ENCODE results near the gene PPP2R2B.

The PPP2R2B gene

DNA sequence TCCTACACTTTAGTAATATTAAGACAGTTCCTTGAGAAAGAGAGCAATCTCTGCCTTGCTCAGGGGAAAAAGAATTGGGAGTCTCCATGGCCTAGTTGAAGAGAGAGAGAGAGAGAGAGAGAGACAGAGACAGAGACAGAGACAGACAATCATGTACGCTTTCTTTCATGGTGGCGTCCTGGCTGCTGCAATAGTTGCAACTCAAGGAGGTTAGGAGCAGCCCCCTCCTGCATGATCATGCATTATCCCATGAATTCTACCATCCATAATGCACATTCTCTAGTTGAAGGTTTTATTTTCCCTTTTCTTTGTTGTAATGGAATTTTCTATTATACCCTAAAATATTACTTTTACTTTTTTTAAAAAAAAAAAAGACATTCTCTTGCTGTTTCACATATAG lies 50.7 kb downstream of the PPP2R2B start:
- no peak for DNase-seq (ENCODE audit: low read depth in 2 of 2)

DNA sequence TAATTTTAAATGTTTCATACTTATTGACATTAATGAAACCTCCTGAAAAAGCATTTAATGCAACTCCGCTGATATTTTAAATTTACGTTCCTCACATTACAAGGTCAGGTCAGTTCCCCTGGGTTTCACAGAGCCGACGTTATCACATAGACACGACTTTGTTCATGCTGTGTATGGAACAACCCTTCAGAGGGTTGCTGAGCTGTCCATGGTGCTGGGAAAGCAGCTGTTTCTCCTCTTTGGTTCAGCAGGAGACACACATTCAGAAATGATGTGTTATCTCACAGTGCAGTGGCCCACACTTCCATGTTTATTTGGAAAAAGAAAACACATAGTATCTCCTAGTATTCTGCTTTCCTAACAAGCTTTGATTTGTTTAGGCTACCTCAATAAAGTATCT lies 53.5 kb downstream of the PPP2R2B start:
- DNase-seq (ENCODE audit: low read depth in 2 of 2), result no peak

DNA sequence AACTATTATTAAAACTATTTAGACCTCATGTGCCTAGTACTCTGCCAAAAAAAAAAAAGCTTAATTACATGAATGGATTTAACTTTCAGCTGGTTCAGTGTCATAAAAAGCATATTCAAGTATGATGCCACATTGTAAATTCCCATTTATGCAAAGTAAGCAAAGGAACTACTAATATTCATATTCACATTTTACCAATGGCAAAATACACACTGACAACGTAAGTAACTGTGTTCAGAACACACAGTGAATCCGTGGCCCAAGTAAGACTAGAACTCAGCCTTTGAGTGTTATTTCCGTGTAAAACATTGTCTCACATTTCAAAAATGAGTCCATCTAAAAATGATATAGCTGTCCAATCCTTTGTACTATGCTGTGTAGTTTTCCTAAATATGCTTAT lies 56.8 kb downstream of the PPP2R2B start:
- DNase-seq (ENCODE audit: low read depth in 2 of 2), result no peak

DNA sequence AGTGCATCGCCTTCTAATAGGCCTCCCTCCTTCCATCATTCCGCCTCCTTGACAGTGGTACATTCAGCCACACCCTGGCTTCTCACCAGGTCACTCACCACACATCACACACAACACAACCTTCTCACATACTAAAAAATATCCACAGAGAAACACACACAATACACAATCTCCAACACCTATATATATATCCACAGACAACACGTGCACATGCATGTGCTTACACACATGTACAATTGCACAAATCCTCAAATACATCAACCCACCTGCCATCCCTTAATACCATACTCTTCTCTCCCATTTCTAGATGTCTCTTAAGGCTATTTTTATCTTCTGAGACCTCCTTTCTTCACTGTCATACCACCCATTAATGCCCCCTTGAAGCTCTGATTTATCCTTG lies 57.6 kb downstream of the PPP2R2B start:
- no peak for DNase-seq (ENCODE audit: low read depth in 2 of 2)

DNA sequence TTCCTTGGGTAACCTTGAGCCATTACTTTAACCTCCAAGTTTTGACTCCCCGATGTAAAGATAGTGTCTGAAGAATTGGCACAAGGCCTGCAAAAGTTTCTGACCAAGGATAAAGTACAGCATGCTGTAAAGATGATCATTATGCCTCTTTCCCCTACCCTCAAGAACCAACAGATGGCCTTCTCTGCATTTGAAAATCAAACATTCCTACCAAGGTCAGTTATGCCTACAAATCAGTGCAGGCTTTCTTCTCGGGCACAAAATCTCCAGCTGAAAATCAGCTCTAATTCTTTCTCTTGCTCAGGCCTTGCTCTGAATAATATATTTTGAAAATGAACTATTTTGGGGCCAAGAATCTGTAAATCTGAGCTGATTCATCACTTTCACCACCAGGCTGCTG lies 59.7 kb downstream of the PPP2R2B start:
- no peak for DNase-seq (ENCODE audit: low read depth in 2 of 2)

DNA sequence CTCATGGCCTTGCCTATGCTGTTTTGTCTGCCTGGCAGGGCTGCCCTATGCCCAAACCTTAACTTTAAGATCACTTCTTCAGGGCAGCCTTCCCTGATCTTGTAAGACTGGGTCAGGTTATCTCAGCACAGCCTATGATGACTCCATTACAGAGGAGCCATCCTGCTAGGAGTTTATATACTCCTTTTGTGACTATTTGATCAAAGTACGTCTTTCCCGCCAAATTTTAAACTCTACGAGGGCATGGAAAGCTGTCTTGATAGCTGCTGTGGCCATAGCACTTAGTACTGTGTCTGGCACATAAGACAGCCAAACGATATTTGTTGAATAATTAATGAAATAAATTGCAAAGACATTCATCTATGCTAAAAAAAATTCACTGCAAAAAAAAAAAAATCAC lies 60.6 kb downstream of the PPP2R2B start:
- no peak for DNase-seq (ENCODE audit: low read depth in 2 of 2)

DNA sequence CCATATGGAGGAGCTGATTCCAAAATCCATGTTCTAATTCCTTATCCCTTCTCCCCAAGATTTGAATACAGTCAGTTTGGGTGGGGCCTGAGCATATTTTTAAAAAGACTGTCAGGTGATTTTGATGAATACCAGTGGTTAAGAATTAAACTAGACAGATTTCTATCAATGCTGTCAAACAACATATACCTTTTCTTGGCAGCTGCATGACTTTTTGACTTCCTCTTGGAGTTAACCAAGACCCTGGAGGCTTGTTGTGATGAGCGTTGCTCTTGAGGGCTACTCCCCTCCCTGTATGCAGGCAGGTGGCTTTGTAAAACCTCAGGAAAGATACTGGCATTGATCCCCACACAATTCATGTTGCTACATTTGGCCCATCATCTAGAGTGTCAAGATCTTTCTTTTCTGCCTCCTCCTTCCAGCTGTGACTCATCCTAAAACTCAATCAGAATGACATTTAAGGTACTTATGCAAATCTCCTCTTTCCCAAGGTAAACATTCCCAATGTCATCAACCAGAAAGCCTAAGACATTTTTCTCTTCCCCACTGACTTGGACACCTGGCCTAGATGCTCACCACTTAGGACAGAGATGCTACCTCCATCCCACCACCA lies 61.7 kb downstream of the PPP2R2B start:
- DNase-seq (ENCODE audit: low read depth in 2 of 2), result no peak

DNA sequence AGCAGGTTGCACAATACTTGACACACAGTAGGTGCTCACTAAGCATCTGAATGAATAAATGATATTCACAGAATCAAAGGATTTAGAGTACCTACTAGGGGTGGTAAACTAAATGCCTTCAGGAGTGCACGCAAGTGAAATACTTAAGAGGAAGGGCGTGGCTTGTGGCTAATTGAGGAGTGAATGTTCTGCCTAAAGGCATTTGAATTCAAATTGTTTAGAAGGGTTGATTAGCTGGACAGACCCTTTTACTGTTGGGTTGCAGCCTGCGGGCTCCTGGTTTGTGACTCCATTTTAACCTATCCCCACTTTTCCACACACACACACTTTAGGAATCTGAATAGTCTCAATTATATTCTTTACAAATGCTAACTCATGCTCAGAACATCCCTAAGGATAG lies 63.1 kb downstream of the PPP2R2B start:
- no peak for DNase-seq (ENCODE audit: low read depth in 2 of 2)

DNA sequence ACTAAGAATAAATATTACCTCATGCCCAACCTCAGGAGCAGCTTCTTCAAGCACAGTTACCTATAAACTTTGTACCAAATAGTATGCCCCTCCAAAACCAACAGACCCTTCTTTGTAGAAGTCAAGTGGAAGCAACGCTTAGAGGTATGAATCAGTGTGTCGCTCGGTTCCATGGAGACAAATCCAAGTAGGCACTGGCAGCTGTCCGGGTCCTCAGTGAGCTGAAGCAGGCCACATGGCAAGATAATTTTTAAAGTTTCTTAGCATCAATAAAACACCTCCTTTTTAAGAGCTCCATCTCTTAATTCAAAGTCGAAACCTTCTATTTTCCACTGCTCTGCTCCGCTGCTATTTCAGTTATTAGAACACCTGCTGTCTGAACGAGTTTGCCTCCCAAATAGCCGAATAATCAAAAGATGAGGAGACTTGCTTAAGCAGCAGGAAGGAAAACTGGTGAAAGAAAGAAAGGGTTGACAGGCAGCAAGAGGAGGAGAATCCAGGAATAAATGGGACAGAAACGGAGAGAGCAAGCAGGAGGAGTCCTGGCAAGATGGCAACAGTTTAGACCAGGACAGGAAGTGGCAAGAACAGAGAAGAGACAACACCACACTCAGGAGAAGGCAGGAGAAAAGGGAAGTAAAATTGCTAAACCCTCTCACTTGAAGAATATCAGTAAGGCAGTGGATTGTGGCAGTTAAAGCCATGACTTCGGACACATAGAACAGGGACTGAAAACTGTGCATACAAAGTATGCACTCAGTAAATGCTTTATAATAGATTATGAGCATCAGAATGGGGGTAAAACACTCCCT lies 65.0 kb downstream of the PPP2R2B start:
- no peak for DNase-seq (ENCODE audit: low read depth in 2 of 2)

DNA sequence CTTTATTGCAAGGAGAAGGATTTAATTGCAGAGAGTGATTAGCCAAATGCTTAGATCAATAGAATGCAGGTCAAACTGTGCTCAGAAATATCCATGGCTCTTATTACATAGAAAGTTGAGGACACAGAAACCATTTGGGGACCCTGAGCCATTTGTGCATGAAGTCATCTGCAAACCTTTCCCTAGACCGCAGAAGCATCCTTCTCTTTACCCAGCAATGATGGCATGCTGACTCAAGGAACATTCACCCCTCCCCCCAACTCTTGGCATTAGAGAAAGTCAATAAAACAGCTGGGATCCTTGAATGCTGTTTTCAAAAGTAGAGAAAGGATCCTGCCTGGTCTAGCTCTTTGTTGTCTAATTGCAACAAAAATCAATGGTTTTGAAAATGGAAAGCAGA lies 73.5 kb downstream of the PPP2R2B start:
- no peak for DNase-seq (ENCODE audit: low read depth in 2 of 2)

DNA sequence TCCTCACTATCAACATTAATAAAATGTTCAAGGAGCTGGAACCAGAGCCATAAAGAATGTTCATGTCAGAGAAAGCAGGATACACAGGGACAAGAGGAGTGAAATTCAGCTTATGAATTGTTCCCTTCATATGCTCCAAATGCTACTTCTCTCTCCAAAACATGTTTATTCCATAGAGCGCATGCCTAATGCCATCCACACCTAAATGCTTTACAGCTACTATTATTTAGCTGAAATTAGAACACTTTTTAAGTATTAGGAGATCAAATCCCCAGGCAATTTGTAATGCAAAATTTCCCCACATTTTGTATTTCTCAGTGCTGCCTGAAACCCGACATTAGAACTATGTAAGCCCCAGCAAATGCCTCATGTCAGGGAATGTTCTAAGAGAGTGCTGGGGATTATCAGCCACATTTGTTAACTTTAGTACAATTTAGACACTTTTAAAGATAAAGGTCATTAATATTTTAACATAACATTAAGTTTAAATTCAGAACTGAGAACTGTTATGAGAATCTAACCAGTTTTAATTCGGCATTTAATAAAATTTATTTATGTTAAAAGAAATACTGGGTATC lies 75.5 kb downstream of the PPP2R2B start:
- no peak for DNase-seq (ENCODE audit: low read depth in 2 of 2)

DNA sequence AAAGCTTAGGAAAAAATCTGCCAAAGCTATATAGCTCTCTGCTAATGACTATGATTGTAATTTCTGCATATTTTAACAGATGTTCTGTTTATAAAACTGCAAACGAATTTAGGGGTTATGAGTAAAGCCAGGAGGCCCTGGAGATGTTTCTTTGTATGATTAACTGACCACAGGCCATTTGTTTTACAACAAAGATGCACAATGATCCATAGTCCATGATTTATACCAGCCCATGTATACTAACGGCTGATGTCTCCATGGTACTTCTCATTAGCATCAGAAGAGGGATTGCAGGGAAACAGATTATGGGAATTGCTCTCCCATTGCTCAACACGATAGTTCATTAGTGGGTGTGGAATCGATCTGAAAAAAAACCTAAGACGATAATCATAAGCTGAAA lies 78.9 kb downstream of the PPP2R2B start:
- no peak for DNase-seq (ENCODE audit: low read depth in 2 of 2)

DNA sequence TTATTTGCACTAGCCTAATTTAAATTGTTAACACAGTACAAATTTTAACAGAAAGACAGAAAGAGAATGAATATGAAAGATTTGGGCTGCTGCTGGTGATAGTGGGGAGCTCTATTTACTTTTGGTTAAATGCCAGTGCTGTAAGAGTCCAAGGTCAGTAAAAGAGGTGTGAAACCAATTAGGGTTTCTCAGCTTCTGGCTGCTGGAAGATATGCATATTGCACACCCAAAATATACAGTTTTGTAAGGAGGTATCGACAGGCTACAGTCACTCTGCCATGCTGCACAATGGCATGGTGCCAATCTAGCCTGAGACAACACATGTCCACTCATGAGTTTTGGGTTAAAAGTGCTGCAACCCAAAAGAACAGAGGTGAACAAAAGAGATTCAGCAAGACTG lies 79.3 kb downstream of the PPP2R2B start:
- DNase-seq (ENCODE audit: low read depth in 2 of 2), result no peak

DNA sequence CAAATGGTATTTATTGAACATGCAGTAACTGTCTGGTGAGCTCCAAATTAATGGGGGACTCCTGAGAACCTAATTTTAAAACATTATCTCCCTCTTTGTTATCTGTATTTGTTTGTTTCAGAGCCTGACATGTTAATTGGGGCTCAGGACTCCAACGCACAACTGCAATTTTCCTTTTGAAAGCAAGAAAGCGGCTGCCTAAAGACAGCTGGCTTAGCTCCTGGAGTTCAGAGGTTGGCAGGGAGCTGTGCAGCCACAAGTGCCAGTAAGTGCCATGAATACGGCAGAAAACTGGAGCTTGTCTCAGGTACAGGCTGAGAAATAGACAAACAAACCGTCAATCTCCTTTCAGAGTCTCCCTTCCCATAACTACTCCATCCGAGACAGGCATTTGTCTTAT lies 80.9 kb downstream of the PPP2R2B start:
- DNase-seq (ENCODE audit: low read depth in 2 of 2), result no peak

DNA sequence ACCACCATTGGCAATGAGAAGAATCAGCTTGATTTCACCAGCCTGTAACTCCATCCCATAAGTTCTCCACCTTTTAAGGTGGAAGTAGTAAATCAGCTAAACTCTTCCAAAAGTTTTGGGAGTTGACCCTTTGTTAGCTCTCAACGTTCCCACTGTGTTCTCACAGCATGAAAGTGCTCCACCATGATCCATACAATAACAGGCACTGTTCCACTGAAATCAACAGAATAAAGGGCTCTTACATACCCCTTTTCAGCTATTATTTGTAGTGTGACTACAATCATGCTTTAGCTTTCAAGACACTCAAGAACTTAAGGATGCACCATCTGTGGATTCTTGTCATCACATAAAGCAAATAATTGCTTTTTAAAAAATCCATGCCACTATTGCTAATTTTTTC lies 81.6 kb downstream of the PPP2R2B start:
- DNase-seq (ENCODE audit: low read depth in 2 of 2), result no peak

DNA sequence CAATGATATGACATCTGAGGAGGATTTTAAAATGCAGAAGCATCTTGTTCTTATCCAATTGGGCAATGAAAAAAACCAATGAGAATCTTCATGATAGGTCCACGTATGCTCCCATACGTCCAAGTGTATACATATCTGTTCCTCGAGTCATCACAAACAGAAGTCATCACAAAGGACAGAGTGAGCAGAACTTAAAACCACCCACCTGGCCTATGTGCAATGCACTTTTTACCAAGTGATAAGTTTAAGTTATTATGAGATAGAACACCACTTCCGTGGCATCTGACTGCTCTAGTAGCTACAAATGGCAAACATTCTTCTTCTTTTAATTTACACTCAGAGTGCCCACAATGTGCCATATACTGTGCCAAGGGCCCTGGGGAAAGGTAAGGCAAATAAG lies 82.4 kb downstream of the PPP2R2B start:
- DNase-seq (ENCODE audit: low read depth in 2 of 2), result no peak

DNA sequence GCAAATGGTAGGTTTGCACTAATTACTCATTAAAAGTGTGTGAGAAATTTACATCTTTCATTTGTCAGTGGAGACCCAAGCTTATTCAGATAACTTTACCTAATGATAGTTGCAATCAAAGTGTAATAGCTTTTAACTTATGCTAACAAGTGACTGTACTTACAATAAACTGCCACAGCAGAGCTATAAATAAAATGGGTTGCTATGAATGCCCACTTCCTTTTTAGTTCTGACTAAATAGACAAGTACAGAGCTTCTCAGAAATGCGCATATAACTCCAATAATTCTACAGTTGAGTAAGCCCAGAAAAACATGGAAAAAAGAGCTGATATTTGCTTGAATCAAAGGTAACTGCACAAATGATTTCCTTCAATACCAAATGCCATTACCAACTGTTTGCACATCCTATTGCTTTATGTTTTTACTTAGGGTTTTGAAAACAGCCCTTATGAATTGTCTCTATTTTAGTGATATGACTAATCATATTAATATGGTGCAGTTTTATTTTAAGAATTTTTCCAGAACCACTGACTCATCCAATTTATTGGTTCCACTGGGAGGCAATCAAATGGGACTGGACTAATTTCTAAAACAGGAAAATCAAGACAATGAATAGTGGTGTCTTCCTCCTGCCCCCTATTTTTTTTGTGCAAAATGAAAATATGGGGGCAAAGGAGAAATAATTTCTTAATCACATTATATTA lies 84.1 kb downstream of the PPP2R2B start:
- no peak for DNase-seq (ENCODE audit: low read depth in 2 of 2)

DNA sequence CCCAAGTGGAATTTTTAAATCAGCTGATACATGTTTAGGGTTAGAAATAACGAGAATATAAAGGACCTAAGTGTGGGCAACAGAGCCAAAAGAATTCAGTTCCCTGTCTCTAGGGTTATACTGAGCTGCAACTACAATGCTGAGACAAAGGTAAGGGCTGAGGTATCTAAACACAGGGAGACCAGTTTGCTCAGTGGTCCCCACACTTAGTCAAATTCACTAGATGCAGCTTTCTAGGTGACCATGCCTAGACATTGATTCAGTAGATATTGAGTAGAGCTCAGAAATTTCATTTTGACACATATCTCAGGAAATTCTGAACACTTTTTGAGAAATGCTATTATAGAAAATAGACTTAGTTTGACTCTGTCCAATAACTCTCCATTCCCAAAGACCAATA lies 84.8 kb downstream of the PPP2R2B start:
- DNase-seq (ENCODE audit: low read depth in 2 of 2), result no peak

DNA sequence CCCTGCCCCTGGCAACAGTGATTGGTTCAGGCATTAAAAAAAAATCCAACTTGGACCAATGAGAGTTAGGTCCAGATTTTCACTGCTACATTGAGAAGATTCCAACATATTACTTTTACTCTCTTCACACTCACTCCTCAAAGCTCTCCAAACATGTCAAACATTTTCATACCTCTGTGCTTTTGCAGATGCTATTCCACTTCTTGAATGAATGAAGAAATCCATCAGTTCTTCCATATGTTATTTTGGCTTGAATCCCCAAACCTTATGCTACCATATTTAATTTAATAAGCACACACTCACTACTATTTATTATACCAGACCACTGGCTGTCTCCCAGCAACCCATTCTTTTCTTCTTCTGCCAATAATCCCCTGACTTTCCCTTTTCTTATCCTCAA lies 87.1 kb downstream of the PPP2R2B start:
- no peak for DNase-seq (ENCODE audit: low read depth in 2 of 2)

DNA sequence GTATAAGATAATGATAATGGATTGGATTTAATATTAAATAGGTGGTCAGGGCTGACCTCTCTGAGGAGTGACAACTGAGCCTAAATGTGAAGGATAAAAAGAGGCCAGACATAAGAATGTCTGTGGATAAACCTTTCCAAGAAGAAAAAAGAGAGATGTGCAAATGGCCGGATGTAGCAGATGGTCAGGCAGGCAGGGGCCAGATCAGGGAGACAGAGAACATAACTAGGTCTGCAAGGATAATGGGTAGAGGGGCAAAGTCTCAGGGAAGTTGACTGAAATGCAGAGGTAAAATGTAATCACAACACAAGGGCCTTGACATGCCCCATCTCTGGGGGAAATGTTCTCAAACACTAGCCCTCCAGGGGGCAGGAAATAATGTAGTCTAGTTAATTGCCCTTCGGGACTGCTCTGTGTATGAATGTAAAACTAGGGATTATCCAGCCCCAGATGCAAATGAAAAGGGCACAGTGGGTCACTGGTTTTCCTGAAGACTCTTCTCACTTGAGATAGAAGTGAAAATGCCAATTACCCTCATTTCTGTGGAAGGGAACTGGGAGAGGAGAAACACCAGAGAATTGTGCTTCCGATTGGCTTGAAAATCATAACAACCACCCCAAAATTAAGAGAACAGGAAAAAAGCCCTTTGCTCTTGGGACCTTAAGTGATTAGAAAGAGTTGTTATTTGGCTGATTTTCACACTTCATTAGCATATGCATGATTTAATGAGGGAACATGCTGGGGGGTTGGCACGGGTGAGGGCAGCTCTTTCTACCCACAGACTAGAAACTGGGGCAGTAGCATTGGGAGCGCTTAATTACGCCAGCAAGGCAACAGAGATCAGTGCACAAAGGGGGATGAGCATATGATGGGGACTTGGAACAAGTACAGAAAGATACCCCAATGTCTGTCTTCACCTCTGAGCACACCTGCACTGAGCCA lies 88.6 kb downstream of the PPP2R2B start:
- no peak for DNase-seq (ENCODE audit: low read depth in 2 of 2)

DNA sequence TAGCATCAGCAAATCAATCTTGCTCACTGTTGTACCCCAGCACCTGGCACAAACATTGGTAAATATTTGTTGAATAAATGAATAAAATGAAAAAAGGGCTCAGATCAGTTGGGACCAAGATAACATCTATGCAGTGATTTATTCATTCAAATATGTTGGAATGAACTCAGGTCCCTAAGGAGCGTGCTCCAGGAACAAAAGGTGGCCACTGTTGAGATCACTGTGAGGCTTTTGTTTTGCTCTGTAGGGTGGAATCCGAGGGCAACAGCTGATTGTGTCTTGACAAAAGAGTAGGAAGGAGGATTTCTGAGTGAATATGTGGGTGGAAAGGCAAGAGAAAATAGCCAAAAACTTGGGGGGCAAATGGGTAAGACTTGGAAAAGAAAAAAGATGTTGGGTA lies 89.7 kb downstream of the PPP2R2B start:
- DNase-seq (ENCODE audit: low read depth in 2 of 2), result no peak

DNA sequence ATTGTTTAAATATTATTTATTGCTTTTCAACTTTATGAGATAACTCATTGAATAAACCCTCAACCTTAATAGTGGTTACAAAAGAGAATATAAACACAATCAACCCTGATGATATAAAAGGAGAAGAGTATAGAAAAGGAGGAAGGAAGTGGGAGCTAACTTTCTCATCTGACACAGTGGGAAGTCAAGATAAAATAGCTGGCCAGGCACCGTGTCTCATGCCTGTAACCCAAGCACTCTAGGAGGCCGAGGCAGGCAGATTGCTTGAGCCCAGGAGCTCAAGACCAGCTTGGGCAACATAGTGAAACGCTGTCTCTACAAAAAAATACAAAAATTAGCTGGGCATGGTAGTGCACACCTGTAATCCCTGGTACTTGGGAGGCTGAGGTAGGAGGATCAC lies 93.5 kb downstream of the PPP2R2B start:
- no peak for DNase-seq (ENCODE audit: low read depth in 2 of 2)
